Fibroblast of skin of back (primary cell): Measurements from ENCODE around the gene SLC2A14.
A peak's percentile ranks its signal among the peaks of the same experiment; 100 is the strongest.
"Not testable (repeated sequence)": the region's sequence is repeated elsewhere in the genome, so short reads cannot be mapped to it uniquely, and the experiment has no call there.

Experiments used
- DNase-seq: peaks from one replicate; pipeline ENCODE4 v3.0.0-alpha.2; 2013

Gene SLC2A14

DNA sequence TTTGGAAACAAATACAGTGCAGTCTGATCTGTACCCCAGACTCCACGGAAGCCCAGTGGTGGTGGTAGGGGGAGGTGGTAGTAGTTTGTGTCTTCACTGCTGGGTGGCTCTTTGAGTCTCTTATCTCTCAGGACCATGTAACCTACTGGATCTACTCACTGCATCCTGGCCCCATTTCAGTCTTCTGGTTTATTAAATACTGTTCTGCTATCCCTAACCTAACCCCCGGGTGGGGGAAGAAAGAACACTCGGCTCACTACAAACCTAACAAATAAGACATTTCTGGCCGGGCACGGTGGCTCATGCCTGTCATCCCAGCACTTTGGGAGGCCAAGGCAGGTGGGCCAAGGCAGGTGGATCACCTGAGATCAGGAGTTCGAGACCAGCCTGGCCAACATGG is 39.5 kb downstream of the SLC2A14 start:
- DNase-seq: not testable (repeated sequence)

DNA sequence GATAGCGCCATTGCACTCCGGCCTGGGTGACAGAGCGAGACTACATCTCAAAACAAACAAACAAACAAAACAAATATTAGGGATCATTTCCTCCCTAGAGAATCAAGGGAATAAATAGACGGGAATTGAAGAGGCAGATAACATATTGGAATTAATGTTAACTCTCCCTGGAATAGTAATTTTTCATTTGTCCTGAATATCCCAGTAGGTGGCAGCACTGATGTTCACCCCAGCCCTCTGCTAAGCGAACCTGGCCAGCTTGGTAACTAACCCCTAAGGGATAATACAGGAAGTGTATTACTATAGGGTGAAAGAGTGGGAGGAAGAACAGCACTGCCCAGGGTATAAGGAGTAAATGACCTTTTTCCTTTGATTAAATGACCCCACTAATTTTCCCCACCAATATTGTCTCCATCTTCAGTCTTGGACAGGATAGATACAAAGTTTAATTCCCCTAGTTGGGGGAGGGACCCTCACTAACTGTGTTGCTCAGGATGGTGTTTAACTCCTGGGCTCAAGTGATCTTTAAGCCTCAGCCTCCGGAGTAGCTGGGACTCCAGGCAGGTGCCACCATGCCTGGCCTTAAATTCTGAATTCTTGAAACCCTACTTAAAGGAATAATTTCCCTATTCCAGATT is 40.5 kb downstream of the SLC2A14 start:
- DNase-seq: peak; percentile 68

DNA sequence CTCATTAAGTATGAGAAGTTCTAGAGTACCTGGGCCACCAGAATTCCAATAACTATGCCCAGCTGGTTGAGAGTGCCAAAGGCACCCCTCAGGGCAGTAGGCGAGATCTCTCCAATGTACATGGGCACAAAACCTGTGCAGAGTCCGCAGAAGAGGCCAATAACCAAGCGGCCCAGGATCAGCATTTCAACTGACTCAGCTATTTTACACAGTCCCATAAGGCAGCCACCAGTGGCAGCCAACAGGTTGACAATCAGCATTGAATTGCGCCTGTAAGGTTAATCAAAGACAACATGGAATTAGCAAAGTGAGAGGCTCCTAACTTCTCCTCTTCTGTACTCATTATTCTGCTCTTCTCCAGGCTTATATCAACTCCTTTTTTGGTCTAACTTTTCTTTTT is 43.0 kb downstream of the SLC2A14 start:
- DNase-seq: not testable (repeated sequence)

DNA sequence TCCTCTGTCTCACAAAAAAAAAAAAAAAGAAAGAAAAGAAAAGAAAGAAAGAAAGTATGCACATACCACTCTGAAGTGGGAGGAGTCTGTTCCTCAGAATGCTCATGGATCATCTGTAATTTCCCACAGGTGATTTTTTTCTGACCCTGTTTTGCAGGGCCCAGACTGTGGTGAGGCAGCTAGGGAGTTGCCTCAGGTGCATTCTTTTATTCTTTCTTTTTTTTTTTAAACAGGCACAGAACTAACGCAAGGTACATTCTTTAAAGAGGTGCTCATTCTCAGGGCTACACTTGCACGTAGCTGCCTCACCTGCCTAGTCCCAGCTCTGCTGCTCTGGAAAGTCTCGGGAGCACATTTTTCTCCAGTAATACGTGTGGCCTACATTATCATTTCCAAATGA is 47.0 kb downstream of the SLC2A14 start:
- DNase-seq: not testable (repeated sequence)

DNA sequence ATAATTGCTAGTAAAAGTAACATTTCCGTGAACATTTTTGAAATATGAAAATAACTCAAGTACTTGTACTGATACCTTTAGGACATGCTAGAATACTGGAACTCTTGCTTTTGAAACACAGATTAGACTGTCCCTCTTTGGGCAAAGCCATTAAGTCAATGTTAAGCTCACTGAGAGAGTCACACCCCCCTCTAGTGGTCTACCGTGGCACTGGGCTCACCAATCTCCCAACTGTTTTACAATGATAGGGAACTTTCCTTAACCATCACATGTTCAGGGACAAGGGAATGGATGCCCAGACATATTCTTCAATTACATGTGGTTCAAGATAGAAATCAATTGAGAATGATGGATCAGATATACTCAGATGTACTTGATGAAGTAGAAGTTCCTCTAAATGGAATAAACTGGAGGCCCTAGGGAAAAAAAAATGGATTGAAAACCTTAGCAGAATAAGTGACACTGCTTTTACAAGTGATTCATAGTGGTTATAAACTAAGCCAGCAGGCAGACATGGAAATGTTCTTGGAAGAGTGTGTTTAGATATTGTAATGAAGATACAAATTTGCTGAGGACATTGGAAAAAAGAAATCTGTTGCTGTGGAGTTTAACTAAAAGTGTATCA is 65.7 kb downstream of the SLC2A14 start:
- peak; percentile 68 for DNase-seq

DNA sequence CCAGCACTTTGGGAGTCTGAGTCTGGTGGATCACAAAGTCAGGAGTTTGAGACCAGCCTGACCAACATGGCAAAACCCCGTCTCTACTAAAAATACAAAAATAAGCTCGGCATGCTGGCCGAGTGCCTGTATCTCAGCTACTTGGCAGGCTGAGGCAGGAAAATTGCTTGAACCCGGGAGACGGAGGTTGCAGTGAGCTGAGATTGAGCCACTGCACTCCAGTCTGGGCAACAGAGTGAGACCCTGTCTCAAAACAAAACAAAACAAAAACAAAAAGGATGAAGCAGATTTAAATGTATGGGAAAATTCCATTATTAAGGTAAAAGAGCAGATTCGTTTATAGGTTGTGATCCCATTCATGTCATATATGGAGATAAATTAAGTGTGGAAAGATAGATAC is 66.4 kb downstream of the SLC2A14 start:
- DNase-seq: not testable (repeated sequence)

DNA sequence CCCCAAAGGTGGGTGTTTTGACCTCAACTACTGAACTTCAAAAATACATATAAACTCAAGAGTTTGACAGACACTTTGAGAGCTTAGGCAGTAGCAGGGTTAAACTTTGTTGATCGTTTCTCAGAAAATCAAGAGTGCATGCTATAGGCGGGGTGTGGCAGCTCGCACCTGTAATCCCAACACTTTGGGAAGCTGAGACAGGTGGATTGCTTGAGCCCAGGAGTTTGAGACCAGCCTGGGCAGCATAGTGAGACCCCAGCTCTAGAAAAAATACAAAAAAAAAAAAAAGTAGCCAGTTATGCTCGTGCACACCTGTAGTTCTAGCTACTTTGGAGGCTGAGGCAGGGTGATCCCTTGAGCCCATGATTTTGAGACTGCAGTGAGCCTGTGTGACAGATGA is 71.3 kb downstream of the SLC2A14 start:
- no peak for DNase-seq

DNA sequence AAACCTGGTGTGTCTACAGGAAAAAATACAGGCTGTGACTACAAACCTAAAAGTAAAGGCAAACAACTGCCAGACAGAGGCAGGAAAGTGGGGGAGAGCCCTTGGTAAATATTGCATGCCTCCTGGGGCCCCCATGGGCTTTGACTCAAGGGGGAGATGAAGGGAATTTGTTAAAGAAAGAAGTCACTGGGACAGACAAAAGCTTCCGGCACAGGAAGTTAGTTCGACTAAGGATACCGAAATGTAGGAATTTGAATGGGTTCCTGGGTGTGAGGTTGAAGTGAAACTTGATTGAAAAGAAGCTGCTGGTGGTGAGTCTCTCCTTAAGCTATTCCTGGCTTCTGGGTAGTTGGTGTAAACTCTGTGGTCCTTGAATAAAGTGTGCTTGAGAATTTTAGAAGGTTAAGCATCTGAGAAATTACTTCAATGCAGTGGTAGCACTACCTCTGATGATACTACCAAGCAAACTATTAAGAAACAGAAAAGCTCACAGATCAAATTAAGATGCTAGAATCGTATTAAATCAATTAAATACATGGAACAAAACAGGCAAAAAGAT is 73.9 kb downstream of the SLC2A14 start:
- DNase-seq: not testable (repeated sequence)

DNA sequence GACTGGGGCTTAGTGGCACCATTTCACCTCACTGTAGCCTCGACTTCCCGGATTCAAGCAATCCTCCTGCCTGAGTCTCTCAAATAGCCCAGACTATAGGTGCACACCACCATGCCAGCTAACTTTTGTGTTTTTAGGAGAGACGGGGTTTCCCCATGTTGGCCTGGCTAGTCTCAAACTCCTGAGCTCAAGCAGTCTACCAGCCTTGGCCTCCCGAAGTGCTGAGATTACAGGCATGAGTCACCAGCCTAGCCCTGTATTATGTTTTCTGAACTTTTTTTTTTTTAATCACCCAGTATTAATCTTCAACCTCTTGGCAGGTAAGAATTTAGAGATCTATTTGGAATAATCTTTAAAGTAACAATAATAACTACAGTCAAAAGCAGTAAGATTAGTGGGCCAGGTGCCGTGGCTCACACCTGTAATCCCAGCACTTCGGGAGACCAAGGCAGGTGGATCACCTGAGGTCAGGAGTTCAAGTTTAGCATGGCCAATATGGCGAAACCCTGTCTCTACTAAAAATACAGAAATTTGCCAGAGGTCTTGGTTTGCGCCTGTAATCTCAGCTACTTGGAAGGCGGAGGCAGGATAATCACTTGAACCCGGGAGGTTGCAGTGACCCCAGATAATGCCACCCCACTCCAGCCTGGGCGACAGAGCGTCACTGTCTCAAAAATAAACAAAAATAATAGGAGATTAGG is 74.9 kb downstream of the SLC2A14 start:
- DNase-seq: peak; percentile 22

DNA sequence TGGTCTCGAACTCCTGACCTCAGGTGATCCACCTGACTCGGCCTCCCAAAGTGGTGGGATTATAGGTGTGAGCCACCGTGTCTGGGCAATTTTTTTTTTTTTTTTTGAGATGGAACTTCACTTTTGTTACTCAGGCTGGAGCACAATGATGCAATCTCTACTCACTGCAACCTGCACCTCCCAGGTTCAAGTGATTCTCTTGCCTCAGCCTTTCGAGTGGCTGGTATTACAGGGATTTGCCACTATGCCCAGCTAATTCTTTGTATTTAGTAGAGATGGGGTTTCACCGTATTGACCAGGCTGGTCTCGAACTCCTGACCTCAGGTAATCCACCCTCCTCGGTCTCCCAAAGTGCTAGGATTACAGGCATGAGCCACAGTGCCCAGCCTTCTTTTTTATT is 75.4 kb downstream of the SLC2A14 start:
- DNase-seq: not testable (repeated sequence)

DNA sequence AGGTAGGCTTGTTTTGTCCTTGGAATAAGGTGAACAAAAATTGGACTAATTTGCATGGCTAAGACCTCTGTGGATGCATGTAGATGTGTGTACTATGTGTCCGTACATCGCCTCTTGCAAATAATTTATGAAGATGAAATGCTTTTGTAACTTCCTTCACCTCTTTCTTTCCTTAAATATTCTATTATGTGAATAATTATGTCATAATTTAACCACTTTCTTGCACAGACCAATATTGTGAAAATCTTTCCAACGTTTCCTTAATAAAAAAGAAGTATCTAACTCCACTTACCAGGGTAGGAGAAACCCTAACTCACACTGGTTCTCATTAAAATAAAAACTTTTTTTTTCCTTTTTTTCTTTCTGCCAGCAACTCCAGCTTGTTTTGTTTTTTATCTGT is 79.5 kb downstream of the SLC2A14 start:
- no peak for DNase-seq

DNA sequence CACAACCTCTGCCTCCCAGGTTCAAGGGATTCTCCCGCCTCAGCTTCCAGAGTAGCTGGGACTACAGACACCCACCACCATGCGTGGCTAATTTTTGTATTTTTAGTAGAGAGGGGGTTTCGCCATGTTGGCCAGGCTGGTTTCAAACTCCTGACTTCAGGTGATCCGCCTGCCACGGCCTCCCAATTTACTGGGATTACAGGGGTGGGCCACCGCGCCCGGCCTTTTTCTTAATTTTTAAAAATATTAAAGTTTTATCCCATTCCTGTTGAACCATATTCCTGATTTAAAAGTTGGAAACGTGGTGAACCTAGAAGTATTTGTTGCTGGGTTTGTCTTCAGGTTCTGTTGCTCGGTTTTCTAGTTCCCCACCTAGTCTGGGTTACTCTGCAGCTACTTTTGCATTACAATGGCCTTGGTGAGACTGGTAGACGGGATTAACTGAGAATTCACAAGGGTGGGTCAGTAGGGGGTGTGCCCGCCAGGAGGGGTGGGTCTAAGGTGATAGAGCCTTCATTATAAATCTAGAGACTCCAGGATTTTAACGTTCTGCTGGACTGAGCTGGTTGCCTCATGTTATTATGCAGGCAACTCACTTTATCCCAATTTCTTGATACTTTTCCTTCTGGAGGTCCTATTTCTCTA is 83.7 kb downstream of the SLC2A14 start, which contains the start of gene NANOG:
TSS of gene NANOG (plus strand) at position 519 of the 645 bp plus-strand sequence. CDS start 213 bp downstream, outside the sequence.
- DNase-seq: not testable (repeated sequence)

DNA sequence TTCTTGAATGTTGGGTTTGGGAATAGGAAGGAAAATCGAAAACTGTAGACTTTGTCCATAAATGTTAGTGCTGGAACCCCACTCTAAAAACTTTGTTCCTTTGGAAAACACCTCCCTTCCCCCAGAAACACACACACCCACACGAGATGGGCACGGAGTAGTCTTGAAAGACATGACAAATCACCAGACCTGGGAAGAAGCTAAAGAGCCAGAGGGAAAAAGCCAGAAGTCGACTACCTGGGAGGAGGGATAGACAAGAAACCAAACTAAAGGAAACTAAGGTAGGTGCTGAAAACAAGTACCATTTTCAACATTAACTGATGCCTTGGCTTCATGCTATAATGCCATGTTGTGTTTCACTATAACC is 84.4 kb downstream of the SLC2A14 start:
- DNase-seq: no peak

DNA sequence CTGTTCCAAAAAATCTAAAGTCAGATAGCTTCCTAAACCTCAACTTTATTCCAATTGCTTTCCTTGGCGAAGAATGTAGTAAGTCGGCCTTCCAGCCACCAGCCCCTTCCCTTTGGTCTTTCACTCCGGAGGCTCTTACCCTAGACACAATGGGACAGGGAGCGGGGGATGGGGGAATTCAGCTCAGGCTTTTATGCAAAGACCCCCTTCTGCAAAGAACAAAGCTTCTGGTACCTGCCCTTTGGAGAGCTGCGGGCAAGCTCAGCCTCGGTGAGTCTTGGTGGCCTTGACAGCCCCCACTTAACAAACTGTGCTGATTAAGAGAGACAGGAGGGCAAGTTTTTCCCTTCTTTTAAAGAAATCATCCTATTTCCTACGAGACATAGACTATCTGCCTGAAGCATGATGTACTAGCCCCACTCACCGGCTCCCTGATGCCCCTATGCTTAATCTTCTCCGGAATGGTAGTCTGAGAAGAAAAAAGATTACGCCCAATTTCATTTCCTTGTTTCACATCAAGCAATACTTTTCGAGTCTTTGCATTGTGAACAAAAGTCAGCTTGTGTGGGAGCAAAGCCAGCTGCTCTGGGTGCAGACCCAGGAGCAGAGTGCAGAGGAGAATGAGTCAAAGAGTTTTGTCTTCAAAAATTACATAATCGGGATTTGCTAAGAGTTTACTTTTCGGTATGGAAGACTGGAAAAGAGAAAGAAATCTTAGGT is 85.0 kb downstream of the SLC2A14 start:
- no peak for DNase-seq

DNA sequence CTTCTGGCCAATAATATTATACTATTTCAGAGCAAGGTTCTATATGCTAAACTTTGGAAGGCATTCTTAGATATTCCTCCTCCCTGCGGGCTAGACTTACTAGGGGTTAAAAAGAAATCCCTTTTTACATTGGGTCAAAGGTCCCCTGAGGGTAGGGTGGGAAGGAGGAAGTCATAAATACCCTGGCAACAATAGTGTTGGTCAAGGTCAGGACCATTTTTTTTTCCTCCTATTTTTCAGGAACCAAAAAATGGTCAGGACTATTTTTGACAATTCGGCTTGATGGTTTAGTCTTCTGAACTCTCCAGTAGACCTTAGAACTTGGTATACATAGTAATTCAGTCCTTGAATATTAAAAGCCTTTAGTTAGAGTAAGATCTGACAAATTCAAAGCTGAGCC is 88.0 kb downstream of the SLC2A14 start:
- DNase-seq: no peak

DNA sequence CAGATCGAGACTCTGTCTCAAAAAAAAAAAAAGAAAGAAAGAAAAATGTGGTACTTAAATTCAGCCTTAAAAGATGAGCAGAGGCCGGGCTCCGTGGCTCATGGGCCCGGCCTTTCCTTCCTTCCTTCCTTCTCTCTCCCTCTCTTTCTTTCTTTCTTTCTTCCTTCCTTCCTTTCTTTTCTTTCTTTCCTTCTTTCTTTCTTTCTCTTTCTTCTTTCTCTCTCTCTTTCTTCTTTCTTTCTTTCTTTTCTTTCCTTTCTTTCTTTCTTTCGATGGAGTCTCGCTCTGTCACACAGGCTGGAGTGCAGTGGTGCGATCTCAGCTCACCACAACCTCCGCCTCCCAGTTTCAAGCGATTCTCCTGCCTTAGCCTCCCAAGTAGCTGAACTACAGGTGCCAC is 89.3 kb downstream of the SLC2A14 start:
- DNase-seq: not testable (repeated sequence)

DNA sequence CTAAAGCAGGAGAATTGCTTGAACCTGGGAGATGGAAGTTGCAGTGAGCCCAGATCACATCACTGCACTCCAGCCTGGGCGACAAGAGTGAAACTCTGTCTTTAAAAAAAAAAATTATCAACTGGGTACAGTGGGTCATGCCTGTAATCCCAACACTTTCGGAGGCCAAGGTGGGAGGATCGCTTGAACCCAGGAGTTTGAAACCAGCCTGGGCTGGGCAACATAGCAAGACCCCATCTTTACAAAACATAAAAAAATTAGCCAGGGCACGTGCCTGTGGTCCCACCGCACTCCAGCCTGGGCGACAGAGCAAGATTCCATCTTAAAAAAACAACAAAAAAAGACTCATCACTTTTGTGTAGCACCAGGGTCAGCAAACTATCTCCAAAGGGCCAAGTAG is 90.7 kb downstream of the SLC2A14 start:
- DNase-seq: no peak

DNA sequence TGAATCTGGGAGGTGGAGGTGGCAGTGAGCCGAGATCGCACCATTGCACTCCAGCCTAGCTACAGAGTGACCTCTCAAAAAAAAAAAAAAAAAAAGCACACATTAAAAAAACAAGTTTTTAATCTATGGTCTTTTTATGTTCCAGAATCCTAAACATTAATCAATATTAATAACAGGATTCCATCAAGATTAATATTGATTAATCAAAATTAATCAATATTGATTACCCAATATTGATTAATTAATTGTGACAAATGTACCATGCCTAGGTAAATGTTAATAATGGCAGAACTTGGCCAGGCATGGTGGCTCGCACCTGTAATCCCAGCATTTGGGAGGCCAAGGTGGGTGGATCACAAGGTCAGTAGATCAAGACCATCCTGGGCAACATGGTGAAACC is 91.4 kb downstream of the SLC2A14 start:
- no peak for DNase-seq

DNA sequence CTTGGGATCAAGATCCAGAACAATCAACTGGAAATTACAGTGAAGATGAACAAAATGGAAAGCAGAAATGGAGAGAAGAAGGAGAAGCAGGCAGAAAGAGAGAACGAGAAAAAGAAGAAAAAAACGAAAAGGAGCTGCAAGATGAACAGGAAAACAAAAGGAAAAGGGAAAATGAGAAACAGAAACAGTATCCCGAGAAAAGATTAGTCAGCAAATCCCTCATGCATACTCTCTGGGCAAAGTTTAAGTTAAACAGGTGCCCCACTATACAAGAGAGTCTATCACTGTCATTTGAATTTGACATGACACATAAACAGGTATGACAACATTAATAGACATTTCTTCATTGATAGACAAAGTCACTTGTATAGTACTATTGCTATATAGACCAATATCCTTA is 102.7 kb downstream of the SLC2A14 start:
- no peak for DNase-seq
